ENCODE data around the gene ATG7.
"Not testable (repeated sequence)": the region's sequence is repeated elsewhere in the genome, so short reads cannot be mapped to it uniquely, and the experiment has no call there.

The ATG7 gene

DNA sequence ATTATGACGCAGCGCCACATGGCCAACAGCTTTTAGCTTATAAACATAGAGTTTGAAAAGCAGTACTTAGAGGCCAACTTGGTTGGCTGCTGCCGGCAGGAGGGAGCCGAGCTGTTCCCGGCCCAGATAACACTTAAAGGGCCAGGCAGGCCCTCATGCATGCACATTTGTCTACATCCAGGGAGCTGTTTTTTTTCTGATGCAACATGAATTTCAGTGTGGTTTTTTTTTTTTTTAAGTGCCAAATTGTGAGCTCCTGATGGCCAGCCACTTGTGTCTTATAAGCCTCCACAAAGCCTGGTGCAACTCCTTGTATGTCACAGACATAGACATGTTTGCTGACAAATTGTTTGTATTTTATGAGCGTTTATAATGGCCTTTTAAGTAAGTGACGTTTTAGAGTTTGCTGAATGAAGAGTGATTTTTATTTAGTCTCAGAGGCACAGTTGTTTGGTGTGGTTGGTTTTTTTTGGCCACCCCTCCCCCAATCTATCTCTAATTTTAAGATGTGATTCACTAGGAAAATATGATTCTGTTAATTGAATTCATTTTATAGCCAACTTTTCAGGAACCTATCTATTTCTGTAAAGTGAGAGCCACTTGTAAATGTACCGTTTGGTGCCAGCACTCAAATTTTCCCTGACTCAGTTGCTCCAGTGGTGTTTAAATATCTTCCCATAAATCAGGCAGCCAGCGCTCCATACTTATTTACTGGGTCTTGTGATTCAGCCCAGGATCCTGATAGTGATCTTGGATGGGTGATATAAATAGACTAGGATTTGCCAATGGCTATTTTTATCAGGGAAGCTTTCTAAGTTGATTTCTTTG lies 237.2 kb downstream of the ATG7 start:
- peak; percentile 88 for DNase-seq (ENCODE audit: low spot score)

DNA sequence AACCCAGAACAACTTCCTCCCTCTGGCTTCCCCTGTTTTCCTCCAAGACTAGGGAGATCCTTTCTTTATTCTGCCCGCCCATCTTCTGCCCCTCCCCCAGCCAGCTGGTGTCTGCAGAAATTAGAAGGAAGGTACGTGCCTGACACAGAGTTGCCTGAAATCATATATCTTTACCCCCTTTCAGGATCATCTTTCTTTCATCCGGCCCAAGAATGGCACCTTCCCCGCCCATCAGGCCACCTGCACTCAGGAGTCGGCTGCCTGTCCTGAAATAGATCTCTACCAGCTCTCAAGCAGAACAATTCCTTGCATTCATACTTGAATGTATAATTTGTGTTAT lies 237.8 kb downstream of the ATG7 start:
- DNase-seq (ENCODE audit: low spot score) = no peak

DNA sequence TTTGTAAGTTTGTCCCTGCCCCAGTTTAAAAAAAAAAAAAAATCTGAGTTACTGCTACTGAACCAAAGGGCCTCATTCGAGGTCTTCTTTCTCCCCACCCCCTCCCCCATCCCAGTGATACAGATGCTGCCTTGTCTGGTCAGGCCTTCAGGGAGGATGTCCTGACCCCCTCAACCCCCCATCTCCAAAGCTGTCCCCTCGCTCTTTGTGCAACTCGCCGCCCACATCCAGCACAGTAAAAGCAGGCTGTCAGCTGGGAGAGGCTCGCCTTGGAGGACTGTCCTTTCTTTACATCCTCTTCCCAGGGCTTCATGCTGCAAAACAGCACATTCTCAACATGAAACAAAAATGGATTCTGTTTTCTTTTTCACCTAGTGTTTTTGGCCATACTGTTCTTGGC lies 238.2 kb downstream of the ATG7 start:
- DNase-seq (ENCODE audit: low spot score) = no peak

DNA sequence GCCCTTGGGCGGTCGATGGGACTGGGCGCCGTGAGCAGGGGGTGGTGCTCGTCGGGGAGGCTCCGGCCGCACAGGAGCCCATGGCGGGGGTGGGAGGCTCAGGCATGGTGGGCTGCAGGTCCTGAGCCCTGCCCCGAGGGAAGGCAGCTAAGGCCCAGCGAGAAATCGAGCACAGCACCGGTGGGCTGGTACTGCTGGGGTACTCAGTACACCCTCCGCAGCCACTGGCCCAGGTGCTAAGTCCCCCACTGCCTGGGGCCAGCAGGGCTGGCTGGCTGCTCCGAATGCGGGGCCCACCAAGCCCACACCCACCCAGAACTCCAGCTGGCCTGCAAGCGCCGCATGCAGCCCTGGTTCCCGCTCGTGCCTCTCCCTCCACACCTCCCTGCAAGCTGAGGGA lies 239.4 kb downstream of the ATG7 start:
- not testable (repeated sequence) for DNase-seq (ENCODE audit: low spot score)

DNA sequence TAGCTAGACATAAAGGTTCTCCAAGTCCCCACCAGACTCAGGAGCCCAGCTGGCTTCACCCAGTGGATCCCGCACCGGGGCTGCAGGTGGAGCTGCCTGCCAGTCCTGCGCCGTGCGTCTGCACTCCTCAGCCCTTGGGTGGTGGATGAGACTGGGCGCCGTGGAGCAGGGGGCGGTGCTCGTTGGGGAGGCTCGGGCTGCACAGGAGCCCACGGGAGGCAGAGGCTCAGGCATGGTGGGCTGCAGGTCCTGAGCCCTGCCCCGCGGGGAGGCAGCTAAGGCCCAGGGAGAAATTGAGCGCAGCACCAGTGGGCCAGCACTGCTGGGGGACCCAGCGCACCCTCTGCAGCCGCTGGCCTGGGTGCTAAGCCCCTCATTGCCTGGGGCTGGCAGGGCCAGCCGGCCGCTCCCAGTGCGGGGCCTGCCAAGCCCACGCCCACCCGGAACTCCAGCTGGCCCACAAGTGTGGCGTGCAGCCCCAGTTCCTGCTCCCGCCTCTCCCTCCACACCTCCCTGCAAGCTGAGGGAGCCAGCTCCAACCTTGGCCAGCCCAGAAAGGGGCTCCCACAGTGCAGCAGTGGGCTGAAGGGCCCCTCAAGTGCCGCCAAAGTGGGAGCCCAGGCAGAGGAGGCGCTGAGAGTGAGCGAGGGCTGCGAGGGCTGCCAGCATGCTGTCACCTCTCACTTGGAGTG lies 241.1 kb downstream of the ATG7 start:
- not testable (repeated sequence) for DNase-seq (ENCODE audit: low spot score)

DNA sequence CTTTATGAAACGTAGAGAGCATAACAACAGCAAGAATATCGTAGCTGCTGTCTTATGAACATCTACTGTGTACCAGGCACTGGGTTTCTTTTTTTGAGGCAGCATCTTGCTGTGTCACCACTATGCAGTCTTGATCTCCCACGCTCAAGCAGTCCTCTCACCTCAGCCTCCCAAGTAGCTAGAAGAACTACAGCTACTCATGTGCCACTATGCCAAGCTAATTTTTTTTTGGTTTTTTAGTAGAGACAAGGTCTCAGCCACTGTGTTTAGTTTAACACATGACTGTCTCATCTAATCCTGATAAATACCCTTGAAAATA lies 241.6 kb downstream of the ATG7 start:
- no peak for DNase-seq (ENCODE audit: low spot score)

DNA sequence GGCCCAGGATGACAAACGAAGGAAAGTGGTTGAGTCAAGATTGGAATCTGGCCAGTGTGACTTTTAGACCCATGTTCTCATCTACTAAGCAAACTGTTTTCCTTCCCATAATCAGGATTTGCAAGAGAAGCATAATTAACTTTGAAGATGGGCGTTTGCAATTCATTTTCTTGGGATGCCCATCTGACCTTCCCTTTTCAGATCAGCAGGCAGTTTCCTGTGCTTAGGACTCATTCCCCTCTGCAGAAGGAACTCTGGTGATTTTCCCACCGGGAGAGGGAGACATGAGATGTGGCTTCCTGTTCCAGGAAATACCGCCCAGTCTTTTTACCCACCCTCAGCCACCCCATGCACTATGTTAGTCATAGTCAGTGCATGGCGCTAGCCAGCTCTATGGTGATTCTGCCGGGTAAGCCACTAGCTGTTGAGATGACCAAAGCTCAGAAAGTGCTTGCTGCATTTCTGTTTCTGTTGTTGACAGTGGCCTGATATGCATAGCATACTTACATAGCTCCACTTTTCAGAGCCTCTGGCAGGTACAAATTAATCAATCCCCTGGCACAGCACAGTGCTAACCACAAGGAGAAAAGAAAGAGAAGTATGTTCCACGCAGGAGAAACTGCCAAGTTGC lies 242.1 kb downstream of the ATG7 start:
- DNase-seq (ENCODE audit: low spot score) = peak; percentile 90

DNA sequence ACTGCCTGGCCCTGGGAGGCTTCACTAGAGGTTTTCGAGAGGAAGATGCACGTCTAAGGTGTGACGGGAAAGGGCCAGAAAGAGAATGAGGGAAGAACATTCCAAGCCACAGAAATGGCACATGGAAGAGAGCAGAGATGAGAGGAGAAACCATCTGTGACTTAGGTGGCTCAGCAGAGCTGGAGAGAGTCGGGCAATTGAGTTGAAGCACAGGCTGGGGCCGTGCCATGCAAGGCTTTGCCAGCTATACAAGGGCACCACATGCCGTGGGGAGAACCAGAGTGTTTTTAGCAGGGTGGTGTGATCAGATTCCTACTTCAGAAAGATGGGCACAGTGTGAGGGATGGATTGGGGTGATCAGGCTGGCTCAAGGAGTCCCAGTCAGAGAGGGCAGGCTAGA lies 245.4 kb downstream of the ATG7 start:
- DNase-seq (ENCODE audit: low spot score) = no peak

DNA sequence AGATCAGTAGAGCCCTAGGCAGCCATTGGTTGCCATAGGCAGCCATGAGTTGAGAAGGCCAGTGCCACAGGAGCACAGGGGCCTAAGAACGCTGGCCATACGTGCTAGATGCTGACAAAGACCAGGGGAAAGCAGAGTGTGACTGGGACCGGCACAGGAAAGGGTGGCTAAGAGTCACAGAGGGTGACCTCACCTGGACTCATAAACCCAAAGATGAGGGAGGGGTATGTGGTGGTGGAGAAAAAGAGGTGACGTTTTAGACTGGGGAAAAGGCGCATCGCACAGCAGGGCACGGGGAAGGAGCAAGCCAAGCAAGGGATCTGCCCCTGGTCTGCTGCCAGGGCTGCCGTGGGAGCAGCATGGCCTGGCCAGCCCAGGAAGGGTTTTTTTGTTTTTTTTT lies 249.0 kb downstream of the ATG7 start:
- no peak for DNase-seq (ENCODE audit: low spot score)

DNA sequence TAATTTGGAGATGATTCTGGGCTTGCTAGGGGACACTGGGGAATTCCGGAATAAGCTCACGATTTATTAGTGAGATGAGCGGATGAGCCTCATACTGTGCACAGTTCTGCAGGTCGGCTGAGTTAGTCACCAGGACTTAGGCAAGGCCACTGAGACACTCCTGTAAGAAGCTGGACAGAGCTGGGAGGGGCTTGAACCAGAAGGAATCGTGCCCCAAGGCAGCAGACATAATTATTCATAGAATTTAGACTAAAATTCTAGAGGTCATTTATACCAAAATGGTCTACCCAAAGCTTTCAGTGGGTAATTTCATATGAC lies 250.2 kb downstream of the ATG7 start:
- DNase-seq (ENCODE audit: low spot score) = no peak

DNA sequence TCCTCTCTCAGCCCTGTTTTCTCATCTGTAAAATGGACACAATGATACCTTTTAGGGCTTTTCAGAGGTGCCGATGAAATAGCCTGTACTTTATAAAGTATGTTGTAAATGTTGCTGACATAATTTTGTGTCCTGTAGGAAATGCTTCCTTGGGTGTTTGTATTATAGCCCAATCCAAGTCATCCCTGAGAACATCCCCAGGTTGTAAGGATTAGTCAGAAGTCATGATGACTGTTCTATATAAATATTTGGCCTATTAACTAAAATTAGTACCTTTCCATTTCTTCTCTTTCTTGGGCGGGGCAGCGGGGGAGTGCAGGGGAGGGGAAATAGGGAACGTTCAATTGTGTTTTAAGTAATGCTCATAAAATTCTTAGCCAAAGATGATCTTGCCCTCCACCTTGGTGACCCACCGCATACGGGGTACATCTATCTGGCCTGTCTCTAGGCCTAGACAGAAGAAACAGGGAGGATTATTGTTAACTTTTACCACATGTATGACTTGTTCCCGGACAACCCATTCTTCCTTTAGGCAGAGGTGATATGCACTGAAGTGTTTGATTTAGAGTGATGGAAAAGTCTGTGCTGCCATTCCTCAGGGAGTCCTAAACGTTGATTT lies 250.9 kb downstream of the ATG7 start:
- no peak for DNase-seq (ENCODE audit: low spot score)

DNA sequence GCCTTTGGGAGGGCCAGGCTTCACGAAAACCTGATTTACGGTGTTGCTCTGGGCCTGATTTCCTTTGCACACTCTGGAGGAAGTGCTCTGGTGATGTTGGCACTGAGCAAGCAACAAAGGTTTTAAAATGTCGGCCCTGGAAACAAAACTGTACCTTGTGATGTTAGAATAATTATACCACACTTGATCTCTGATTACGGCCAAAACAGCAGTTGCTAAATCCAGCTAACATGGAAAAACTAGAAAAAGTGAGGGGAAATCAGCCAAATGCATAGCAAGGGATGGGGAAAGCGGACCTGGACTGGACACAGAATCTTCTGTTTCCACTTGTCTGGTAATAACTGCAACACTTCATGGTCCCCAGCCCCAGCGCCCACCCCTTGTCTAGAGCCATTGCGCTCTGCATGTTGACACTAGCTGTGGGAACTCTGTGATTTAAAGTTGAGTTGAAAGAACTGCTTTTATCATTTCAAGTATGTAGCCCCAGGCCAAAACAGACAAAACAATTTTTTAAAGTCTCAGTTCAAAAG lies 251.4 kb downstream of the ATG7 start:
- DNase-seq (ENCODE audit: low spot score) = no peak

DNA sequence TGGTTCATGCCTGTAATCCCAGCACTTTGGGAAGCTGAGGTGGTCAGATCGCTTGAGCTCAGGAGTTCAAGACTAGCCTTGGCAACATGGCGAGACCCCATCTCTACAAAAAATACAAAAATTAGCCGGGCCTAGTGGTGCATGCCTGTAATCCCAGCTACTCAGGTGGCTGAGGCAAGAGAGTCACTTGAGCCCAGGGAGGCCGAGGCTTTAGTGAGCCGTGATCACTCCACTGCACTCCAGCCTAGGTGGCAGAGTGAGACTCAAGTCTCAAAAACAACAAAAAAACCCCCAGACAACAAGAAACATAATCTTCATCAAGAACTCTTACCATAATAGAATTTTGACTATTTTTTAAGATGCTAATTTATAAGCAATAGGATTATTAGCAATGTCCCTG lies 253.9 kb downstream of the ATG7 start:
- DNase-seq (ENCODE audit: low spot score) = not testable (repeated sequence)

DNA sequence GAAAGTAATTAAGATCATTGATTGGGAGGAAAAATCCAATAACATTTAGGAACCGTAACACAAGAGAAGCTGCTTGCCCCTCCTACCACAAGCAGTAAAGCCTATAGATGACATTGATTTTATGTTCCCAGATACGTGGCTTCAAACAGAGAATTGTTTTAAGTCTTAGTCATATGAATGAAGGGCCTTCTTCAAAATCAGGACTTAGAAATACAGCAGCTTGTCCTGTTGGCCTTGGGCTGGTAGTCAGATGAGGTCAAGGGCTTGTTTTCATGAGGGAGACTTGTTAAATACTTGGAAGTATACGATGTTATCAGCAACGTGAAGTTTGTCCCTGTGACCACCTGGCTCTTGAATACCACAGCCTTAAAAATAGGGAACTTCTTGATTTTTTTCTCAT lies 257.1 kb downstream of the ATG7 start:
- DNase-seq (ENCODE audit: low spot score) = no peak

DNA sequence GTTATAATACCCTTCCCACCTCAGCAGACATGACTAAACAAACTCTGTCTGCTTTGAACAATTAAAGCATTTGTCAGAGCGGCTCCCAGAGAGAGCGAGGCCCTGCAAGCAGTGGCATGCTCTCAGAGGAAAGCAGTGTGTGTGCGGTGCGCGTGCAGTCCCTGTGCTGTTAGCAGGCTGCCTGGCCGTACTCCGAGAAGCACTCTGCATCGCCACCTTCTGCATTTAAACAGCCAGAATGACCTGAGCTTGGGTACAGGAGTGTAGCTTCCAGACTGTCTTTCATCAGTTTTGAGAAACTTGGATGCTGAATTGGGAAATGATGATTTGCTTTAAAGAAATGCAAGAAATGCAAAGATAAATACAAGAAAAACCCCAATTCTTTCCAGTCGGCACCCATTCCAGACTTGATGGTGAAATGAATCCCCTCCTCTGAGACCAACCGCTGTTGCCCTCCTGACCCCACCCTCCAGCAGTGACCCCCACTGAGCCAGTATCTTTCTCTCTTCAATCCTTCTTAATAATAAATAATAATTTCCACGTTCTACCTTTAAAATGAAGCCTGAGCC lies 258.0 kb downstream of the ATG7 start:
- peak; percentile 82 for DNase-seq (ENCODE audit: low spot score)

DNA sequence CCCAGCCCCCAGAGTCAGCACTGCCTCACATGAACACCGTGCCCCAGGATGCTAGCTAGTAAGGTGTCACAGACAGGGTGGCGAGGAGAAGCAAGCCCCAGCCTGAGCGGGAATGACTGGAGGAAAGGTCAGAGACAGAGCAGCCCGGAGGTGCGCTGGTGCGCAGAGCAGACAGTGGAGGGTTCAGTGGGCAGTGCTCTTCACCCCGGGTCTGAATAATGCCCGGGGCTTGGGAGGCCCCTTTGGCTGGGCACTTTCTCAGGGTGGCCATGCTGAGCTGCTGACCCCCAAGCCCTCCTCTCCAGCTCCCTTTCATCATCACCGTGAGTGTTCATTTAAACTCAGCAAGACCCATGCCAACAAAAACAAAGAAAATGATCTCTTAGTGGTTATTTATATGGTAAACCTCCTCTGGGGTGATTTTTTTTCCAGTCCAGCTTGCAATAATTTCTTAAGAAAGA lies 260.8 kb downstream of the ATG7 start:
- no peak for DNase-seq (ENCODE audit: low spot score)

DNA sequence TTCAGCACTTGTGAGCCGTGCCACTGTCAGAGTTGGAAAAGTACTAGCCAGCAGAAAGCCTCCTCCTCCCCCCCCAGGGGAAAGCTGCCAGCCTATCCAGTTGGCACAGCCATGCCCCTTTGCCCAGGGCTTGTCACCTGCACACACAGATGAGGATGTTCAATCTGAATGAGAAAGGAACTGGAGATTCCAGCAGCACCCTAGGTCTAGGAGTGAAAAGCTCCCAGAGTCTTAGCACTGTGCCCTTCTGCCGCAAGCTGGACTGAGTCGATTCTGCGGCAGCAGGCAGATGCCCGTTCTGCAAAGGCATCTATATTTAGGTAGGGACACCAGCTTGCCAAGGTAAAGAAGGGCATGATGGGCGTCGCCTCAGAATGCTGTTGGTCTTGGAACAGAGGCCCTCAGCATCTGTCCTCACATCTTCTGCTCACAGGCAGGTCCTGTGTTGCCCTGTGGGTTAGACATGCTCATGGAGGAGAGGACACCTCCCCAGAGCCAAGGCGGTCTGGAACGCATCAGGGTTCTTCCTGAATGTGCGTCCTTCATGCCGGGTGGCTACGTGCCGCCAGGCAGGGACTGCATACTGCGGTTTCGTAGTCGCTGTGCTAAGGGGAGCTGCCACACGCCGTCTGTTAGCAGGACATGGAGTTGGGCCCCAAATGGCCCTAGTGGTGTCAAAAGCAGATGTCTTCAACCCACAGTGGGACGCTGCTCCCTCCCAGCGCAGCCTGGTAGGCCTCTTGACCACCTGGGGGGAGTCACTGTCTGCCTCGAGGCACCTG lies 262.0 kb downstream of the ATG7 start:
- no peak for DNase-seq (ENCODE audit: low spot score)

DNA sequence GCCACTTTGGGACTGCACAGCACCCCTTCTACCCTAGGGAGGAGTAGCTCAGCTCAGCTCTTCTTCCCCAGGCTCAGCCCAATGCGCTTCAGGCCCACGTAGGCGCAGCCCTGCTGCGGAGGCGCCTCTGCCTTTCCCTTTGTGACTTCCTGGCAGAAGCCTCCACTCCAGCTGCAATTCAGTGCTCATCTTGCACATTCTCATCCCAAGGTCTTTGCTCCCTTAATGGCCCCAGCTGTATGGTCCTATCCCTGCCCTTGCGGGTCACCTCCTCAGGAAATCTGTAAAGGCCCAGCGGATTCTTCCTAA lies 262.6 kb downstream of the ATG7 start:
- DNase-seq (ENCODE audit: low spot score) = no peak

DNA sequence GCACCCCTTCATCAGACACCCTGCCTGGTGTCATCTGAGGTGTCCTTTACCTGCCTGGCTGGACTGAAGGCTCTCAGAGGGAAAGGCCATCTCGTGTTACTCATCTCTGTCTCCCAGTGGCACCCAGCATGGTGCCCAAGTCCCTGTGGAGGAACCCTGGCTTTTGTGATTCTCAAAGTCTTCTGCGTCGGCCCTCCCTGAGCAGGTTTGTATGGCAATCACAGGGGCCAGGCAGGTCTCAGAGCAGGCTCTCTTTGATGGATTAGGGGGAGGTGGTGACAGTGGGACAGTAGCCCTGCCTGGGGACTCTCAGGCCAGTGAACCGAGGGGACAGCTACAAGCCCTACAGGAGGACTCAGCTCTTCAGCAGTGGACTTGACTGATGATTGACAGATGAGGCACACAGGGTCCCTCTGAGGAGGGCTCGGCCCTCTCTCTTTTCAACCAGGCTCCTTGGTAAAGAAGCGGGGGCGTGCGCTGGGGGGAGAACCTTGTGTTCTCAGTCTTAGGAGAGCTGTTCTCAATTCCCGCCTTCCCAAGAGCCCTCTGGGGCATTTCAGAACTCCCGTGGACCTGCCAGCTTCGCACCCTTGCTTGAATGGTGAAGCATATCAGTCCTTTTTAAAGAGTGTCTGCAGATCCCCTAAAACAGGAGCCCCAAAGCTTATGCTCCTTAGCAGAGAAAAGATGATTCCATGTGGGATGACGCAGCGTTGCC lies 263.2 kb downstream of the ATG7 start:
- no peak for DNase-seq (ENCODE audit: low spot score)

DNA sequence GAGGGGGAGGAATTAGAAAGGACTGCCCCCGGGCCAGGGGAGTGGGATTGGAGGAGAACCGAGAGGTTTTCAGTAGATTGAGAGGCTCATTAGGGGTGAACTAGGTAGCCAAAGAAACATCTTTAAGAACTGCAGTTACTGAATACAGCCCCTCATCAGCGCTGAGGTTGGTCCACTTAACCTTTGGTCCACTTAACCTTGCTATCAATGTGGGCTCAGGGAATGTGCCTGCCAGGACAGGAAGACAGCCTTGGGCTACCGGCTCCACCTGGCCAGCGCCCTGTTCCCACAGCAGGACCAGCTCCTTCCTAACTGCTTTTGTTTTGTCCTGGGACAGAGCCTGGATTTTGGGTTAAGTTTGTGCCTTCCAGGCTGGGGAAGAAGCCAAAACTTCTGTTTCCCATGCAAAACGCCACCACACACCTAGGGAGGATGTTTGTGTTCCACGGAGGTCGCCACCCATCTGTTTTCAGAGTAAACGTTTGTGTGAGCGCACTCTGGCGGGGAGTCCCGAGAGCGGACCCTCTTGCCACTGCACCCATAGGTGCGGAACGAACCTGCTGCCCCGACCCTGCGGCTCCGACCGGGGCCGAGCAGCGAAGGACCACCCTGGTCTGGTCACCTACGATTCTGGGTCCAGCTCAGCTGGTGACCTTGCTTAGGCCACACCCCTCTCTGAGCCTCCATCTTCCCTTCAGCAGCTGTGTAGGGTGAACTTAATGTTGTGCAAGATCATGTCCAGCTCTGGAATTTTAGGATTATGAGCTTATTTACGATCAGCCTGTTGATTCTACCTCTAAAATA lies 264.1 kb downstream of the ATG7 start:
- DNase-seq (ENCODE audit: low spot score) = no peak

Measured in GM03348 (cell line).